ENCODE results near the gene MCTP1. TPM values are rescaled to one million over a fixed set of nuclear protein-coding genes. Genes with fewer than 3 reads are reported as not detected.
"Not testable (repeated sequence)": the region's sequence is repeated elsewhere in the genome, so short reads cannot be mapped to it uniquely, and the experiment has no call there.

Gene MCTP1
- polyA plus RNA-seq, 2 donors: 0.91 to 0.92 TPM

GRCh38 chr5:95020345-95020744 lies 264.5 kb downstream of the MCTP1 start:
- Histone ChIP-seq H3K9me3 (ENCODE audit: control insufficient read depth in 2 of 2, insufficient read depth in 1 of 2, low read depth in 1 of 2, low read length in 1 of 2) (no peaks in the 10 kb centered on the region), H3K4me3 (ENCODE audit: low read depth in 1 of 2, low read length in 2 of 2) (no peak overlapping the region), H3K4me1 (ENCODE audit: control insufficient read depth in 2 of 2, insufficient read depth in 2 of 2, low read length in 1 of 2) (no peaks in the 10 kb centered on the region), H3K27ac (ENCODE audit: low read depth in 2 of 2, low read length in 1 of 2) (no peak overlapping the region), H3K27me3 (ENCODE audit: control insufficient read depth in 1 of 2, insufficient read depth in 2 of 2, low read length in 2 of 2) (no peaks in the 10 kb centered on the region), H3K36me3 (ENCODE audit: control insufficient read depth in 2 of 2, insufficient read depth in 2 of 2, low read length in 1 of 2) (no peaks in the 10 kb centered on the region)
- 1 to 29% methylated on average over 1 of the region's 1 CpG for WGBS, 2 donors

- no peaks in the 10 kb centered on the region for H3K9me3 ChIP-seq (ENCODE audit: control insufficient read depth in 2 of 2, insufficient read depth in 1 of 2, low read depth in 1 of 2, low read length in 1 of 2)
- no peak overlapping the region for H3K27ac ChIP-seq (ENCODE audit: low read depth in 2 of 2, low read length in 1 of 2)
- 66 to 70% methylated on average over 2 of the region's 2 CpGs for WGBS, 2 donors
- no peaks in the 10 kb centered on the region for H3K4me1 ChIP-seq (ENCODE audit: control insufficient read depth in 2 of 2, insufficient read depth in 2 of 2, low read length in 1 of 2)
- no peak overlapping the region for H3K4me3 ChIP-seq (ENCODE audit: low read depth in 1 of 2, low read length in 2 of 2)
- no peaks in the 10 kb centered on the region for H3K36me3 ChIP-seq (ENCODE audit: control insufficient read depth in 2 of 2, insufficient read depth in 2 of 2, low read length in 1 of 2)
- H3K27me3 ChIP-seq (ENCODE audit: control insufficient read depth in 1 of 2, insufficient read depth in 2 of 2, low read length in 2 of 2): no peaks in the 10 kb centered on the region
Observed at GRCh38 chr5:95018946-95019345, 265.9 kb downstream of the MCTP1 start.

- no peak overlapping the region for H3K4me3 ChIP-seq (ENCODE audit: low read depth in 1 of 2, low read length in 2 of 2)
- H3K4me1 ChIP-seq (ENCODE audit: control insufficient read depth in 2 of 2, insufficient read depth in 2 of 2, low read length in 1 of 2): no peaks in the 10 kb centered on the region
- H3K36me3 ChIP-seq (ENCODE audit: control insufficient read depth in 2 of 2, insufficient read depth in 2 of 2, low read length in 1 of 2): no peaks in the 10 kb centered on the region
- WGBS, 2 donors: 86 to 87% methylated on average over 1 of the region's 1 CpG
- H3K27me3 ChIP-seq (ENCODE audit: control insufficient read depth in 1 of 2, insufficient read depth in 2 of 2, low read length in 2 of 2): no peaks in the 10 kb centered on the region
- no peak overlapping the region for H3K27ac ChIP-seq (ENCODE audit: low read depth in 2 of 2, low read length in 1 of 2)
- no peaks in the 10 kb centered on the region for H3K9me3 ChIP-seq (ENCODE audit: control insufficient read depth in 2 of 2, insufficient read depth in 1 of 2, low read depth in 1 of 2, low read length in 1 of 2)
Observed at GRCh38 chr5:95018511-95018910, 266.4 kb downstream of the MCTP1 start.

- Histone ChIP-seq H3K27ac (ENCODE audit: low read depth in 2 of 2, low read length in 1 of 2) (no peak overlapping the region), H3K4me3 (ENCODE audit: low read depth in 1 of 2, low read length in 2 of 2) (no peak overlapping the region), H3K36me3 (ENCODE audit: control insufficient read depth in 2 of 2, insufficient read depth in 2 of 2, low read length in 1 of 2) (no peaks in the 10 kb centered on the region), H3K4me1 (ENCODE audit: control insufficient read depth in 2 of 2, insufficient read depth in 2 of 2, low read length in 1 of 2) (no peaks in the 10 kb centered on the region), H3K27me3 (ENCODE audit: control insufficient read depth in 1 of 2, insufficient read depth in 2 of 2, low read length in 2 of 2) (no peaks in the 10 kb centered on the region), H3K9me3 (ENCODE audit: control insufficient read depth in 2 of 2, insufficient read depth in 1 of 2, low read depth in 1 of 2, low read length in 1 of 2) (no peaks in the 10 kb centered on the region)
- 92 to 95% methylated on average over 2 of the region's 2 CpGs for WGBS, 2 donors
Observed at GRCh38 chr5:95009812-95010211, 275.1 kb downstream of the MCTP1 start.

- Histone ChIP-seq H3K4me3 (ENCODE audit: low read depth in 1 of 2, low read length in 2 of 2) (no peak overlapping the region), H3K27me3 (ENCODE audit: control insufficient read depth in 1 of 2, insufficient read depth in 2 of 2, low read length in 2 of 2) (no peaks in the 10 kb centered on the region), H3K9me3 (ENCODE audit: control insufficient read depth in 2 of 2, insufficient read depth in 1 of 2, low read depth in 1 of 2, low read length in 1 of 2) (peaks cover 0 to 4% of the 10 kb centered on the region in 2 donors), H3K27ac (ENCODE audit: low read depth in 2 of 2, low read length in 1 of 2) (no peak overlapping the region), H3K4me1 (ENCODE audit: control insufficient read depth in 2 of 2, insufficient read depth in 2 of 2, low read length in 1 of 2) (no peaks in the 10 kb centered on the region), H3K36me3 (ENCODE audit: control insufficient read depth in 2 of 2, insufficient read depth in 2 of 2, low read length in 1 of 2) (no peaks in the 10 kb centered on the region)
- WGBS, 2 donors: 76 to 77% methylated on average over 4 of the region's 4 CpGs
Observed at GRCh38 chr5:95007921-95008597, 276.8 kb downstream of the MCTP1 start.

GRCh38 chr5:95005811-95006210 lies 279.1 kb downstream of the MCTP1 start:
- H3K36me3 ChIP-seq (ENCODE audit: control insufficient read depth in 2 of 2, insufficient read depth in 2 of 2, low read length in 1 of 2): no peaks in the 10 kb centered on the region
- H3K4me1 ChIP-seq (ENCODE audit: control insufficient read depth in 2 of 2, insufficient read depth in 2 of 2, low read length in 1 of 2): no peaks in the 10 kb centered on the region
- H3K9me3 ChIP-seq (ENCODE audit: control insufficient read depth in 2 of 2, insufficient read depth in 1 of 2, low read depth in 1 of 2, low read length in 1 of 2): peaks cover 3 to 4% of the 10 kb centered on the region in 2 donors
- H3K4me3 ChIP-seq (ENCODE audit: low read depth in 1 of 2, low read length in 2 of 2): no peak overlapping the region
- H3K27ac ChIP-seq (ENCODE audit: low read depth in 2 of 2, low read length in 1 of 2): no peak overlapping the region
- WGBS, 2 donors: 98 to 100% methylated on average over 1 of the region's 1 CpG
- H3K27me3 ChIP-seq (ENCODE audit: control insufficient read depth in 1 of 2, insufficient read depth in 2 of 2, low read length in 2 of 2): no peaks in the 10 kb centered on the region

- no peak overlapping the region for H3K27ac ChIP-seq (ENCODE audit: low read depth in 2 of 2, low read length in 1 of 2)
- 62 to 63% methylated on average over 7 of the region's 7 CpGs for WGBS, 2 donors
- H3K4me1 ChIP-seq (ENCODE audit: control insufficient read depth in 2 of 2, insufficient read depth in 2 of 2, low read length in 1 of 2): no peaks in the 10 kb centered on the region
- H3K4me3 ChIP-seq (ENCODE audit: low read depth in 1 of 2, low read length in 2 of 2): no peak overlapping the region
- no peaks in the 10 kb centered on the region for H3K27me3 ChIP-seq (ENCODE audit: control insufficient read depth in 1 of 2, insufficient read depth in 2 of 2, low read length in 2 of 2)
- peaks cover 0 to 3% of the 10 kb centered on the region in 2 donors for H3K9me3 ChIP-seq (ENCODE audit: control insufficient read depth in 2 of 2, insufficient read depth in 1 of 2, low read depth in 1 of 2, low read length in 1 of 2)
- H3K36me3 ChIP-seq (ENCODE audit: control insufficient read depth in 2 of 2, insufficient read depth in 2 of 2, low read length in 1 of 2): no peaks in the 10 kb centered on the region
Observed at GRCh38 chr5:94998670-94999069, 286.2 kb downstream of the MCTP1 start.

- not testable (repeated sequence) for H3K4me1 ChIP-seq (ENCODE audit: control insufficient read depth in 2 of 2, insufficient read depth in 2 of 2, low read length in 1 of 2); H3K36me3 ChIP-seq (ENCODE audit: control insufficient read depth in 2 of 2, insufficient read depth in 2 of 2, low read length in 1 of 2); H3K4me3 ChIP-seq (ENCODE audit: low read depth in 1 of 2, low read length in 2 of 2); H3K27ac ChIP-seq (ENCODE audit: low read depth in 2 of 2, low read length in 1 of 2); H3K27me3 ChIP-seq (ENCODE audit: control insufficient read depth in 1 of 2, insufficient read depth in 2 of 2, low read length in 2 of 2); H3K9me3 ChIP-seq (ENCODE audit: control insufficient read depth in 2 of 2, insufficient read depth in 1 of 2, low read depth in 1 of 2, low read length in 1 of 2)
- 51 to 66% methylated on average over 2 of the region's 2 CpGs for WGBS, 2 donors
Observed at GRCh38 chr5:94994537-94994936, 290.4 kb downstream of the MCTP1 start.

- no peaks in the 10 kb centered on the region for H3K27me3 ChIP-seq (ENCODE audit: control insufficient read depth in 1 of 2, insufficient read depth in 2 of 2, low read length in 2 of 2)
- no peaks in the 10 kb centered on the region for H3K36me3 ChIP-seq (ENCODE audit: control insufficient read depth in 2 of 2, insufficient read depth in 2 of 2, low read length in 1 of 2)
- H3K9me3 ChIP-seq (ENCODE audit: control insufficient read depth in 2 of 2, insufficient read depth in 1 of 2, low read depth in 1 of 2, low read length in 1 of 2): no peaks in the 10 kb centered on the region
- no peak overlapping the region for H3K4me3 ChIP-seq (ENCODE audit: low read depth in 1 of 2, low read length in 2 of 2)
- no peak overlapping the region for H3K27ac ChIP-seq (ENCODE audit: low read depth in 2 of 2, low read length in 1 of 2)
- no peaks in the 10 kb centered on the region for H3K4me1 ChIP-seq (ENCODE audit: control insufficient read depth in 2 of 2, insufficient read depth in 2 of 2, low read length in 1 of 2)
- 71 to 79% methylated on average over 1 of the region's 1 CpG for WGBS, 2 donors
Observed at GRCh38 chr5:94993491-94993890, 291.4 kb downstream of the MCTP1 start.

GRCh38 chr5:94992325-94992724 lies 292.6 kb downstream of the MCTP1 start:
- Histone ChIP-seq H3K4me1 (ENCODE audit: control insufficient read depth in 2 of 2, insufficient read depth in 2 of 2, low read length in 1 of 2) (no peaks in the 10 kb centered on the region), H3K4me3 (ENCODE audit: low read depth in 1 of 2, low read length in 2 of 2) (no peak overlapping the region), H3K27me3 (ENCODE audit: control insufficient read depth in 1 of 2, insufficient read depth in 2 of 2, low read length in 2 of 2) (no peaks in the 10 kb centered on the region), H3K9me3 (ENCODE audit: control insufficient read depth in 2 of 2, insufficient read depth in 1 of 2, low read depth in 1 of 2, low read length in 1 of 2) (no peaks in the 10 kb centered on the region), H3K36me3 (ENCODE audit: control insufficient read depth in 2 of 2, insufficient read depth in 2 of 2, low read length in 1 of 2) (no peaks in the 10 kb centered on the region), H3K27ac (ENCODE audit: low read depth in 2 of 2, low read length in 1 of 2) (no peak overlapping the region)
- WGBS, 2 donors: 75 to 87% methylated on average over 2 of the region's 2 CpGs
